HEK293 (cell line): ENCODE data around the gene MRPS9.

Source experiments
- CTCF ChIA-PET: fragments of 350-600 bp; formaldehyde crosslinking; extraction: SDS; loops from one replicate; lab custom pipeline; 2021; ENCODE audit warnings: antibody characterized with exemption; lab: Yijun Ruan, JAX
- POLR2A ChIA-PET: fragments of 300-600 bp; formaldehyde crosslinking; extraction: SDS; loops from one replicate; lab custom pipeline; 2020; ENCODE audit warnings: antibody characterized with exemption, inconsistent platforms; lab: Yijun Ruan, JAX
- H3K27ac ChIP-seq: fragments of 200-500 bp; sonication (Bioruptor generic); 2 replicates; pipeline ENCODE4 v1.5.1; 2014; ENCODE audit warnings: low read depth, low read length, control low read depth, inconsistent platforms; ENCODE audit errors: extremely low read depth
- H3K36me3 ChIP-seq, 2 experiments: fragments of 200-500 bp in 1 of 2; sonication (Bioruptor generic) in 1 of 2; 1 replicate in 1 of 2; 2 replicates in 1 of 2; pipeline ENCODE4 v1.5.1; 2014 to 2017; ENCODE audit warnings: inconsistent platforms in 2 of 2, low read length in 2 of 2; ENCODE audit not compliant: control insufficient read depth in 2 of 2, insufficient read depth in 1 of 2
- H3K4me1 ChIP-seq: fragments of 200-500 bp; sonication (Bioruptor generic); 2 replicates; pipeline ENCODE4 v1.5.1; 2014; ENCODE audit warnings: mild to moderate bottlenecking, low read length, inconsistent platforms; ENCODE audit not compliant: control insufficient read depth, insufficient read depth
- H3K4me3 ChIP-seq: 2 replicates; pipeline ENCODE4 v1.5.1; 2011; ENCODE audit warnings: low read depth, mild to moderate bottlenecking, control low read depth, low read length, moderate library complexity
- H3K9me3 ChIP-seq: fragments of 200-500 bp; sonication (Bioruptor generic); 2 replicates; pipeline ENCODE4 v1.5.1; 2014; ENCODE audit warnings: low read depth, low read length, inconsistent platforms; ENCODE audit not compliant: control insufficient read depth, insufficient read depth
- EGR2 ChIP-seq: fragments of 450-650 bp; formaldehyde crosslinking; IDR thresholded peaks from 2 replicates; pipeline ENCODE4 v1.5.1; 2016; ENCODE audit warnings: low read depth, missing biosample characterization, missing genetic modification characterization
- GLIS1 ChIP-seq: fragments of 450-650 bp; formaldehyde crosslinking; IDR thresholded peaks from 2 replicates; pipeline ENCODE4 v1.5.1; 2016; ENCODE audit warnings: missing biosample characterization, missing genetic modification characterization
- ZEB2 ChIP-seq: fragments of 450-650 bp; formaldehyde crosslinking; IDR thresholded peaks from 2 replicates; pipeline ENCODE4 v1.5.1; 2016; ENCODE audit warnings: missing biosample characterization, missing genetic modification characterization
- ZNF10 ChIP-seq: fragments of 450-650 bp; formaldehyde crosslinking; IDR thresholded peaks from 2 replicates; pipeline ENCODE4 v1.5.1; 2017; ENCODE audit warnings: missing biosample characterization, missing genetic modification characterization
- ZNF133 ChIP-seq: fragments of 450-650 bp; formaldehyde crosslinking; IDR thresholded peaks from 2 replicates; pipeline ENCODE4 v1.5.1; 2016; ENCODE audit warnings: missing biosample characterization, missing genetic modification characterization
- ZNF302 ChIP-seq: fragments of 450-650 bp; formaldehyde crosslinking; IDR thresholded peaks from 2 replicates; pipeline ENCODE4 v1.5.1; 2016; ENCODE audit warnings: missing biosample characterization, missing genetic modification characterization, low read depth
- ZNF311 ChIP-seq: fragments of 450-650 bp; formaldehyde crosslinking; IDR thresholded peaks from 2 replicates; pipeline ENCODE4 v1.5.1; 2017; ENCODE audit warnings: missing biosample characterization, missing genetic modification characterization, borderline replicate concordance
- ZNF350 ChIP-seq: fragments of 450-650 bp; formaldehyde crosslinking; IDR thresholded peaks from 2 replicates; pipeline ENCODE4 v1.5.0; 2017; ENCODE audit warnings: missing biosample characterization, mild to moderate bottlenecking, missing genetic modification characterization
- ZNF548 ChIP-seq: fragments of 450-650 bp; formaldehyde crosslinking; IDR thresholded peaks from 2 replicates; pipeline ENCODE4 v1.5.1; 2016; ENCODE audit warnings: missing biosample characterization, missing genetic modification characterization
- ZNF658 ChIP-seq: fragments of 450-650 bp; formaldehyde crosslinking; IDR thresholded peaks from 2 replicates; pipeline ENCODE4; 2016; ENCODE audit warnings: missing biosample characterization, missing genetic modification characterization
- ZNF707 ChIP-seq: fragments of 450-650 bp; formaldehyde crosslinking; IDR thresholded peaks from 2 replicates; pipeline ENCODE4 v1.5.1; 2016; ENCODE audit warnings: missing biosample characterization, missing genetic modification characterization
- TF ChIP-seq, protein P1 (sequence below): fragments of 450-650 bp; formaldehyde crosslinking; IDR thresholded peaks from 2 replicates; pipeline ENCODE4 v1.5.1; 2016; ENCODE audit warnings: missing biosample characterization, missing genetic modification characterization
- TF ChIP-seq, protein P2 (sequence below): fragments of 450-650 bp; formaldehyde crosslinking; IDR thresholded peaks from 2 replicates; pipeline ENCODE4 v1.5.1; 2016; ENCODE audit warnings: missing biosample characterization, missing genetic modification characterization, borderline replicate concordance
- TF ChIP-seq, protein P3 (sequence below): fragments of 450-650 bp; formaldehyde crosslinking; IDR thresholded peaks from 2 replicates; pipeline ENCODE4 v1.5.1; 2016; ENCODE audit warnings: missing biosample characterization, missing genetic modification characterization
- TF ChIP-seq, protein P4 (sequence below): fragments of 450-650 bp; IDR thresholded peaks from 2 replicates; pipeline ENCODE4 v1.5.1; 2018; ENCODE audit warnings: missing biosample characterization, missing genetic modification characterization
- TF ChIP-seq, protein P5 (sequence below): fragments of 450-650 bp; formaldehyde crosslinking; IDR thresholded peaks from 2 replicates; pipeline ENCODE4 v1.5.1; 2016; ENCODE audit warnings: missing biosample characterization, missing genetic modification characterization

Gene MRPS9

DNA sequence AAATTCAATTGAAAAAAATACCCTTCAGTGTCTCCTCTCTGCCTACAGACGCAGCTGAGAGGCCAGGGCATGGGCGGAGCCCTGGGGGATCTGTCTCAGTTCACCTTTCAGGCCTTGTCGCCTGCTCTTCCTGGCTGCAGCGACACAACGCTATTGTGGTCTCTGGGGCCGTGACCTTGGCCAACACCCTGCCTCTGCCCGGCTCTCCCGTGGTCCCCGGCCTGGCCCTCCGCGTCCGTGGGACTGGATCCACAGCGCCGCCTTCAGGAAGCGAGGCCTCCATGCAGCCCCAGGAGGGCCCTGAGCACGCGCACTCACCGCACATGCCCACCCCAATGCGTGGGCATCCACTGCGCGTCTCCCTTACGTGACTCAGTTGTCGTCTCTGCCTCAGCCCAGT, 81.1 kb downstream of the MRPS9 start (continued):
- TF ChIP-seq, protein P1, sequence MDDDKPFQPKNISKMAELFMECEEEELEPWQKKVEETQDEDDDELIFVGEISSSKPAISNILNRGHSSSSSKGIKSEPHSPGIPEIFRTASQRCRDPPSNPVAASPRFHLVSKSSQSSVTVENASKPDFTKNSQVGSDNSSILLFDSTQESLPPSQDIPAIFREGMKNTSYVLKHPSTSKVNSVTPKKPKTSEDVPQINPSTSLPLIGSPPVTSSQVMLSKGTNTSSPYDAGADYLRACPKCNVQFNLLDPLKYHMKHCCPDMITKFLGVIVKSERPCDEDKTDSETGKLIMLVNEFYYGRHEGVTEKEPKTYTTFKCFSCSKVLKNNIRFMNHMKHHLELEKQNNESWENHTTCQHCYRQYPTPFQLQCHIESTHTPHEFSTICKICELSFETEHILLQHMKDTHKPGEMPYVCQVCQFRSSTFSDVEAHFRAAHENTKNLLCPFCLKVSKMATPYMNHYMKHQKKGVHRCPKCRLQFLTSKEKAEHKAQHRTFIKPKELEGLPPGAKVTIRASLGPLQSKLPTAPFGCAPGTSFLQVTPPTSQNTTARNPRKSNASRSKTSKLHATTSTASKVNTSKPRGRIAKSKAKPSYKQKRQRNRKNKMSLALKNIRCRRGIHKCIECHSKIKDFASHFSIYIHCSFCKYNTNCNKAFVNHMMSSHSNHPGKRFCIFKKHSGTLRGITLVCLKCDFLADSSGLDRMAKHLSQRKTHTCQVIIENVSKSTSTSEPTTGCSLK (tag by site-specific recombination), result no peak
- TF ChIP-seq ZNF311 (tag by site-specific recombination), result no peak
- TF ChIP-seq GLIS1 (tag by site-specific recombination), result no peak
- no peak for TF ChIP-seq ZNF302 (tag by site-specific recombination)
- no peak for TF ChIP-seq ZEB2 (tag by site-specific recombination)
- TF ChIP-seq, protein P2, sequence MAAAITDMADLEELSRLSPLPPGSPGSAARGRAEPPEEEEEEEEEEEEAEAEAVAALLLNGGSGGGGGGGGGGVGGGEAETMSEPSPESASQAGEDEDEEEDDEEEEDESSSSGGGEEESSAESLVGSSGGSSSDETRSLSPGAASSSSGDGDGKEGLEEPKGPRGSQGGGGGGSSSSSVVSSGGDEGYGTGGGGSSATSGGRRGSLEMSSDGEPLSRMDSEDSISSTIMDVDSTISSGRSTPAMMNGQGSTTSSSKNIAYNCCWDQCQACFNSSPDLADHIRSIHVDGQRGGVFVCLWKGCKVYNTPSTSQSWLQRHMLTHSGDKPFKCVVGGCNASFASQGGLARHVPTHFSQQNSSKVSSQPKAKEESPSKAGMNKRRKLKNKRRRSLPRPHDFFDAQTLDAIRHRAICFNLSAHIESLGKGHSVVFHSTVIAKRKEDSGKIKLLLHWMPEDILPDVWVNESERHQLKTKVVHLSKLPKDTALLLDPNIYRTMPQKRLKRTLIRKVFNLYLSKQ (tag by site-specific recombination), result no peak
- TF ChIP-seq, protein P3, sequence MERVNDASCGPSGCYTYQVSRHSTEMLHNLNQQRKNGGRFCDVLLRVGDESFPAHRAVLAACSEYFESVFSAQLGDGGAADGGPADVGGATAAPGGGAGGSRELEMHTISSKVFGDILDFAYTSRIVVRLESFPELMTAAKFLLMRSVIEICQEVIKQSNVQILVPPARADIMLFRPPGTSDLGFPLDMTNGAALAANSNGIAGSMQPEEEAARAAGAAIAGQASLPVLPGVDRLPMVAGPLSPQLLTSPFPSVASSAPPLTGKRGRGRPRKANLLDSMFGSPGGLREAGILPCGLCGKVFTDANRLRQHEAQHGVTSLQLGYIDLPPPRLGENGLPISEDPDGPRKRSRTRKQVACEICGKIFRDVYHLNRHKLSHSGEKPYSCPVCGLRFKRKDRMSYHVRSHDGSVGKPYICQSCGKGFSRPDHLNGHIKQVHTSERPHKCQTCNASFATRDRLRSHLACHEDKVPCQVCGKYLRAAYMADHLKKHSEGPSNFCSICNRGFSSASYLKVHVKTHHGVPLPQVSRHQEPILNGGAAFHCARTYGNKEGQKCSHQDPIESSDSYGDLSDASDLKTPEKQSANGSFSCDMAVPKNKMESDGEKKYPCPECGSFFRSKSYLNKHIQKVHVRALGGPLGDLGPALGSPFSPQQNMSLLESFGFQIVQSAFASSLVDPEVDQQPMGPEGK, result no peak

DNA sequence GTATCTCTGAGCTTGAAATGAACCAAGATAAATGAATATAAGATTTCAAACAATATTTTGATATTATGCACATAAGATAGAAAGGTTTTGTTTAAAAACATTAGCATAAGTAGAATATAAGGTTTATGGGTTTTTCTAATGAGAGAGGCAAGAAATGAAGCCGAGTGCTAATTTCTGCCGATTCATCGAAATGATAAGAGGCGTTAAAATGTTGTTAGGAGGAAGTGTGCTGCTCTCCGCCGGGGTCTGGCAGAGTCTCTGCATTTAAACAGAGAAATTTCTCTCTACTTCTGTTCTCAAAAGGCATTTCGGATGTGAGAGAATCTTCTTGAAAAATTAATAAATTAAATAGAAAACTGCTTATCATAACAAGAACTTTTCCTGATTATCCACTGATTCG, 83.6 kb downstream of the MRPS9 start:
- no peak overlapping the region for H3K27ac ChIP-seq
- CTCF ChIA-PET, result interaction anchor here (0.7 to 14.5 kb wide), 2 partner anchors 46 to 116 kb away, joined by 3 to 343 read pairs; partner anchors contain the start of gene GPR45
- H3K4me1 ChIP-seq, result no peaks in the 10 kb centered on the region
- POLR2A ChIA-PET, result no interaction called here
- no peak overlapping the region for H3K4me3 ChIP-seq
- TF ChIP-seq ZNF548 (tag by site-specific recombination), result no peak
- TF ChIP-seq ZNF350 (tag by site-specific recombination), result no peak
- TF ChIP-seq, protein P4, sequence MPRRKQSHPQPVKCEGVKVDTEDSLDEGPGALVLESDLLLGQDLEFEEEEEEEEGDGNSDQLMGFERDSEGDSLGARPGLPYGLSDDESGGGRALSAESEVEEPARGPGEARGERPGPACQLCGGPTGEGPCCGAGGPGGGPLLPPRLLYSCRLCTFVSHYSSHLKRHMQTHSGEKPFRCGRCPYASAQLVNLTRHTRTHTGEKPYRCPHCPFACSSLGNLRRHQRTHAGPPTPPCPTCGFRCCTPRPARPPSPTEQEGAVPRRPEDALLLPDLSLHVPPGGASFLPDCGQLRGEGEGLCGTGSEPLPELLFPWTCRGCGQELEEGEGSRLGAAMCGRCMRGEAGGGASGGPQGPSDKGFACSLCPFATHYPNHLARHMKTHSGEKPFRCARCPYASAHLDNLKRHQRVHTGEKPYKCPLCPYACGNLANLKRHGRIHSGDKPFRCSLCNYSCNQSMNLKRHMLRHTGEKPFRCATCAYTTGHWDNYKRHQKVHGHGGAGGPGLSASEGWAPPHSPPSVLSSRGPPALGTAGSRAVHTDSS (tag by site-specific recombination), result no peak
- H3K36me3 ChIP-seq, result no peaks in the 10 kb centered on the region
- no peaks in the 10 kb centered on the region for H3K9me3 ChIP-seq

DNA sequence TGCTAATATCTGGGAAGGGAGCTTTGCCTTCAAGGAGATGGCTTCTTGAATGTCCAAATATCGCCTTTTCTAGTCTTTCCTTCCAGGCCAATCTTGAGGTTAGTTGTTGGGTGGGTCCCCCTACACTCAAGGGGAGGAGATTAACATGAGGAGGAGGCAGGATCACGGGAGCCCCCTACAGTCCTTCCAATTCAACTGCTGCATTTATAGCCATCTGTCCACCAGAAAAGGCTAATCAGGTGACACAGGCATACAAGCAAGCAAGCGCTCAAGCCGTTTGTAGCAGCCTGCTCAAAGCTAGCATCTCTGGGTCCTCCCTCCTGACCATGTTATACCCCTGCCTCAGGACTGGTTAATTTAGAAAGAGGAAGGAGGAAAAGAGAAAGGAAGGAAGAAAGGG, 87.6 kb downstream of the MRPS9 start:
- Histone ChIP-seq H3K4me3 (no peak overlapping the region), H3K27ac (no peak overlapping the region), H3K4me1 (no peaks in the 10 kb centered on the region), H3K9me3 (no peaks in the 10 kb centered on the region), H3K36me3 (no peaks in the 10 kb centered on the region)
- ChIA-PET POLR2A (no interaction called here), CTCF (interaction anchor here (0.7 to 1.8 kb wide), 3 partner anchors 9 to 55 kb away, joined by 3 to 9 read pairs (median 3); no protein-coding TSS in a partner anchor)
- TF ChIP-seq ZNF10 (tag by site-specific recombination) (peak; percentile 64), EGR2 (tag by site-specific recombination) (no peak)

DNA sequence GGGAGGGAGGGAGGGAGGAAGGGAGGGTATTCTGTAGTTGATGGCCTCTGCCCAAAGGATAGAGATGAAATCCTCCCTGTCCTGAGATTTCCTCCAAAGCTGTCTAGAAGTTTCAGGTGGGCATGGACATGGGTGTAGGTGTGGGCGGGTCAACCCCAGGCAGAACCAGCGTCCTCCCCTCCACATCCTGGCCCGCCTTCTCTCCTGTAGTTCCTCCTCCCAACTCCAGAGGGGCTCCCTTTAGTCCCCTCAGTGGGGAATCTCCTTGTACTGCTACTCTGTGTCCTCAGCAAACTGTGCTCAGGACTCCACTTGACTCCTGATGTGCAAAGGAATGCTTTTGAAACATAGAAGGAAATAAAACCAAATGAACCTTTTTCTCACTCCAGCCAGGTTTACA, 88.1 kb downstream of the MRPS9 start:
- Histone ChIP-seq H3K27ac (no peak overlapping the region), H3K4me1 (no peaks in the 10 kb centered on the region), H3K36me3 (no peaks in the 10 kb centered on the region), H3K9me3 (no peaks in the 10 kb centered on the region), H3K4me3 (no peak overlapping the region)
- ChIA-PET POLR2A (no interaction called here), CTCF (no interaction called here)
- TF ChIP-seq, protein P5, sequence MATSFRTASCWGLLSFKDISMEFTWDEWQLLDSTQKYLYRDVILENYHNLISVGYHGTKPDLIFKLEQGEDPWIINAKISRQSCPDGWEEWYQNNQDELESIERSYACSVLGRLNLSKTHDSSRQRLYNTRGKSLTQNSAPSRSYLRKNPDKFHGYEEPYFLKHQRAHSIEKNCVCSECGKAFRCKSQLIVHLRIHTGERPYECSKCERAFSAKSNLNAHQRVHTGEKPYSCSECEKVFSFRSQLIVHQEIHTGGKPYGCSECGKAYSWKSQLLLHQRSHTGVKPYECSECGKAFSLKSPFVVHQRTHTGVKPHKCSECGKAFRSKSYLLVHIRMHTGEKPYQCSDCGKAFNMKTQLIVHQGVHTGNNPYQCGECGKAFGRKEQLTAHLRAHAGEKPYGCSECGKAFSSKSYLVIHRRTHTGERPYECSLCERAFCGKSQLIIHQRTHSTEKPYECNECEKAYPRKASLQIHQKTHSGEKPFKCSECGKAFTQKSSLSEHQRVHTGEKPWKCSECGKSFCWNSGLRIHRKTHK (tag by site-specific recombination), result no peak
- TF ChIP-seq ZNF707 (no peak), EGR2 (tag by site-specific recombination) (no peak), ZNF658 (tag by site-specific recombination) (no peak), ZNF133 (tag by site-specific recombination) (no peak)
